ENCODE results near the gene GRM4.

The GRM4 gene

GRCh38 chr6:34067814-34068213 is 78.1 kb downstream of the GRM4 start:
- in situ Hi-C loops (cut with MboI; ENCODE audit: low sequenced_read_pairs), result no loop called here

GRCh38 chr6:34066772-34067770 is 78.8 kb downstream of the GRM4 start:
- in situ Hi-C loops (cut with MboI; ENCODE audit: low sequenced_read_pairs), result no loop called here

GRCh38 chr6:34066218-34066571 is 79.7 kb downstream of the GRM4 start:
- in situ Hi-C loops (cut with MboI; ENCODE audit: low sequenced_read_pairs), result no loop called here

- in situ Hi-C loops (cut with MboI; ENCODE audit: low sequenced_read_pairs), result no loop called here
These were observed 80.2 kb downstream of the GRM4 start for GRCh38 chr6:34065466-34066217.

GRCh38 chr6:34064675-34065074 is 81.2 kb downstream of the GRM4 start:
- in situ Hi-C loops (cut with MboI; ENCODE audit: low sequenced_read_pairs), result no loop called here

GRCh38 chr6:34063651-34064050 is 82.2 kb downstream of the GRM4 start:
- in situ Hi-C loops (cut with MboI; ENCODE audit: low sequenced_read_pairs), result no loop called here

GRCh38 chr6:34062815-34063214 is 83.1 kb downstream of the GRM4 start:
- in situ Hi-C loops (cut with MboI; ENCODE audit: low sequenced_read_pairs), result no loop called here

- in situ Hi-C loops (cut with MboI; ENCODE audit: low sequenced_read_pairs), result no loop called here
These were observed 83.7 kb downstream of the GRM4 start for GRCh38 chr6:34062156-34062555.

GRCh38 chr6:34061348-34061747 is 84.5 kb downstream of the GRM4 start:
- in situ Hi-C loops (cut with MboI; ENCODE audit: low sequenced_read_pairs), result no loop called here

- in situ Hi-C loops (cut with MboI; ENCODE audit: low sequenced_read_pairs), result no loop called here
These were observed 86.0 kb downstream of the GRM4 start for GRCh38 chr6:34059914-34060313.

GRCh38 chr6:34059136-34059731 is 86.7 kb downstream of the GRM4 start:
- in situ Hi-C loops (cut with MboI; ENCODE audit: low sequenced_read_pairs), result no loop called here

- in situ Hi-C loops (cut with MboI; ENCODE audit: low sequenced_read_pairs), result no loop called here
These were observed 88.1 kb downstream of the GRM4 start for GRCh38 chr6:34057790-34058189.

- in situ Hi-C loops (cut with MboI; ENCODE audit: low sequenced_read_pairs), result no loop called here
These were observed 88.7 kb downstream of the GRM4 start for GRCh38 chr6:34057191-34057590.

GRCh38 chr6:34056305-34057108 is 89.4 kb downstream of the GRM4 start:
- in situ Hi-C loops (cut with MboI; ENCODE audit: low sequenced_read_pairs), result no loop called here

GRCh38 chr6:34055223-34055933 is 90.5 kb downstream of the GRM4 start:
- in situ Hi-C loops (cut with MboI; ENCODE audit: low sequenced_read_pairs), result no loop called here

GRCh38 chr6:34053721-34054120 is 92.2 kb downstream of the GRM4 start:
- in situ Hi-C loops (cut with MboI; ENCODE audit: low sequenced_read_pairs), result no loop called here

GRCh38 chr6:34052918-34053608 is 92.8 kb downstream of the GRM4 start:
- in situ Hi-C loops (cut with MboI; ENCODE audit: low sequenced_read_pairs), result no loop called here

GRCh38 chr6:34052071-34052825 is 93.6 kb downstream of the GRM4 start:
- in situ Hi-C loops (cut with MboI; ENCODE audit: low sequenced_read_pairs), result no loop called here
